Hepatocyte (in vitro differentiated cells): Measurements from ENCODE around the gene VENTX.

Experiments used
- EZH2 ChIP-seq: fragments of 200-600 bp; sonication (generic); IDR thresholded peaks from 2 replicates; pipeline ENCODE4 v1.6.1; 2016; ENCODE audit warnings: antibody characterized with exemption, mild to moderate bottlenecking, borderline replicate concordance
- EZH2phosphoT487 ChIP-seq: fragments of 200-600 bp; sonication (generic); IDR thresholded peaks from one replicate; pipeline ENCODE4 v1.6.1; 2018; ENCODE audit warnings: antibody characterized with exemption, mild to moderate bottlenecking, low read depth, moderate library complexity; ENCODE audit not compliant: unreplicated experiment, severe bottlenecking
- TF ChIP-seq, protein P1 (sequence below): fragments of 200-600 bp; sonication (generic); IDR thresholded peaks from 2 replicates; pipeline ENCODE4 v1.5.1; 2016; ENCODE audit warnings: antibody characterized with exemption, mild to moderate bottlenecking; ENCODE audit not compliant: poor library complexity

DNA sequence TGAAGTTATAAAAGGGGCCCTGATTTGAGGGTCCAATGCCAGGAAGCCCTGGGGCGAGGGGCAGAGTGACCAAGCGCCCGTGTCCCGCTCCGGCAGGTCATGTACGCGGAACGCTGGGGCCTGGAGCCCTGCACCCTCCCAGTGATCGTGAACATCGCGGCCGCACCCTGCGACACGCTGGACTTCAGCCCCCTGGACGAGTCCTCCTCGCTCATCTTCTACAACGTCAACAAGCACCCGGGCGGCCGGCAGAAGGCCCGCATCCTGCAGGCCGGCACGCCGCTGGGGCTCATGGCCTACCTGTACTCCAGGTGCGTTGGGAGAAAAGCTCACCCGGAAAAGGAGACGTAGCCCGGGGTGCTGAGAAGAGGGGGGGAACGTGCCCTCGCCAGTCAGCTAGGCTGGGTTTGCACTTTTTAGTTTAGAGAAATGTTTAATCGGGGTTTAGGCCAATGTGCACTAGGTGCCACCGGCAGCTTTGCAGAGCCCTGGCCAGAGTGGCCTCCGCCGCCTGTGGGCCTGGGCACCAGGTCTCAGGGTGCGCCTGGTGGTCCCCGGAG lies 30.5 kb upstream of the VENTX start:
- TF ChIP-seq EZH2, result no peak
- TF ChIP-seq, protein P1, sequence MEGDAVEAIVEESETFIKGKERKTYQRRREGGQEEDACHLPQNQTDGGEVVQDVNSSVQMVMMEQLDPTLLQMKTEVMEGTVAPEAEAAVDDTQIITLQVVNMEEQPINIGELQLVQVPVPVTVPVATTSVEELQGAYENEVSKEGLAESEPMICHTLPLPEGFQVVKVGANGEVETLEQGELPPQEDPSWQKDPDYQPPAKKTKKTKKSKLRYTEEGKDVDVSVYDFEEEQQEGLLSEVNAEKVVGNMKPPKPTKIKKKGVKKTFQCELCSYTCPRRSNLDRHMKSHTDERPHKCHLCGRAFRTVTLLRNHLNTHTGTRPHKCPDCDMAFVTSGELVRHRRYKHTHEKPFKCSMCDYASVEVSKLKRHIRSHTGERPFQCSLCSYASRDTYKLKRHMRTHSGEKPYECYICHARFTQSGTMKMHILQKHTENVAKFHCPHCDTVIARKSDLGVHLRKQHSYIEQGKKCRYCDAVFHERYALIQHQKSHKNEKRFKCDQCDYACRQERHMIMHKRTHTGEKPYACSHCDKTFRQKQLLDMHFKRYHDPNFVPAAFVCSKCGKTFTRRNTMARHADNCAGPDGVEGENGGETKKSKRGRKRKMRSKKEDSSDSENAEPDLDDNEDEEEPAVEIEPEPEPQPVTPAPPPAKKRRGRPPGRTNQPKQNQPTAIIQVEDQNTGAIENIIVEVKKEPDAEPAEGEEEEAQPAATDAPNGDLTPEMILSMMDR, result no peak
- TF ChIP-seq EZH2phosphoT487, result no peak
